ENCODE measurements around the gene LPXN.

DNA sequence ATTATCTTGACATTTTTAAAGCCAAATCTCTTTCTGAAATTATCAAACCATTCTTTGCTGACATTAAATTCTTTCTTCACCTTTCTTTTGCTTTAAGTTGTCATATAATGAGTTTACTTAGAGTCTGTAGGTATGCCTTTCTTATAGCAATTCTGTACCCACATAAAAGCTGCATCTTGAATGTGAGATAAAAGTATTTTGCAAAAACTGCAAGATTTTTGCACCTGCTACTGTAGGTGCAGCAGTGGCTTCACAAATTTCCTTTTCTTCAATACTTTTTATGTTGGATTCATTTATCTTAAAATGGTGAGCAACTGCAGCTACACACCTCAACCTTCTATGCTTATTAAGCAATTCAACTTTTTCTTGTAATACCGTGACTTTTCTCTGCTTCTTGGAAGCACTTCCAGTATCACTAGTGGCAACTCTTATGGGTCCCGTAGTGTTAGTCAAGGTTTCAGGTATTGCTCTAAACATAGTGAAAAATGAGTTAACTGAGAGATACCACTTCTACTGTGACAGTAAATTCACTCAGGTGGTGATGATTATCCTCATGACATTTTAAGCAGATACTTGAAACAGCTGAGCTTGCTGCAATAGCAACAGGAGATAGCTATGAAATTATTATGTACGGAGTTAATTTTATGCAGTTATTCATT, 22.0 kb upstream of the LPXN start:
- TF ChIP-seq BHLHE40 (IDR thresholded peaks at IDR 0.05; ENCODE audit: low read depth, low read length) (no peak), MYC (IDR thresholded peaks at IDR 0.05; ENCODE audit: borderline replicate concordance, low read length) (no peak), EP300 (IDR thresholded peaks at IDR 0.05) (no peak), ZC3H11A (IDR thresholded peaks at IDR 0.05) (no peak), RCOR1 (IDR thresholded peaks at IDR 0.05; ENCODE audit: low read depth, low read length) (no peak), POLR2A (IDR thresholded peaks at IDR 0.05; ENCODE audit: low read length) (no peak), KDM1A (IDR thresholded peaks at IDR 0.05; ENCODE audit: low read depth) (no peak), CEBPB (IDR thresholded peaks at IDR 0.05) (no peak), CBX2 (IDR thresholded peaks at IDR 0.05; ENCODE audit: borderline replicate concordance, low read depth) (no peak)
- TF ChIP-seq, protein P1, sequence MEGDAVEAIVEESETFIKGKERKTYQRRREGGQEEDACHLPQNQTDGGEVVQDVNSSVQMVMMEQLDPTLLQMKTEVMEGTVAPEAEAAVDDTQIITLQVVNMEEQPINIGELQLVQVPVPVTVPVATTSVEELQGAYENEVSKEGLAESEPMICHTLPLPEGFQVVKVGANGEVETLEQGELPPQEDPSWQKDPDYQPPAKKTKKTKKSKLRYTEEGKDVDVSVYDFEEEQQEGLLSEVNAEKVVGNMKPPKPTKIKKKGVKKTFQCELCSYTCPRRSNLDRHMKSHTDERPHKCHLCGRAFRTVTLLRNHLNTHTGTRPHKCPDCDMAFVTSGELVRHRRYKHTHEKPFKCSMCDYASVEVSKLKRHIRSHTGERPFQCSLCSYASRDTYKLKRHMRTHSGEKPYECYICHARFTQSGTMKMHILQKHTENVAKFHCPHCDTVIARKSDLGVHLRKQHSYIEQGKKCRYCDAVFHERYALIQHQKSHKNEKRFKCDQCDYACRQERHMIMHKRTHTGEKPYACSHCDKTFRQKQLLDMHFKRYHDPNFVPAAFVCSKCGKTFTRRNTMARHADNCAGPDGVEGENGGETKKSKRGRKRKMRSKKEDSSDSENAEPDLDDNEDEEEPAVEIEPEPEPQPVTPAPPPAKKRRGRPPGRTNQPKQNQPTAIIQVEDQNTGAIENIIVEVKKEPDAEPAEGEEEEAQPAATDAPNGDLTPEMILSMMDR (IDR thresholded peaks at IDR 0.05): no peak
- TF ChIP-seq, protein P2, sequence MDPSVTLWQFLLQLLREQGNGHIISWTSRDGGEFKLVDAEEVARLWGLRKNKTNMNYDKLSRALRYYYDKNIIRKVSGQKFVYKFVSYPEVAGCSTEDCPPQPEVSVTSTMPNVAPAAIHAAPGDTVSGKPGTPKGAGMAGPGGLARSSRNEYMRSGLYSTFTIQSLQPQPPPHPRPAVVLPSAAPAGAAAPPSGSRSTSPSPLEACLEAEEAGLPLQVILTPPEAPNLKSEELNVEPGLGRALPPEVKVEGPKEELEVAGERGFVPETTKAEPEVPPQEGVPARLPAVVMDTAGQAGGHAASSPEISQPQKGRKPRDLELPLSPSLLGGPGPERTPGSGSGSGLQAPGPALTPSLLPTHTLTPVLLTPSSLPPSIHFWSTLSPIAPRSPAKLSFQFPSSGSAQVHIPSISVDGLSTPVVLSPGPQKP (IDR thresholded peaks at IDR 0.05; ENCODE audit: low read depth, low read length): no peak

Data from A549 (cell line).